PC-9 (cell line): ENCODE measurements around the gene URB1. TPM values are rescaled to one million over a fixed set of nuclear protein-coding genes. Genes with fewer than 3 reads are reported as not detected.

Experiments
- BruUV-seq: library from RNA; stranded (reverse); fragments of 400-500 nt; replicated peaks from 2 replicates; lab custom pipeline; 2021; lab: Mats Ljungman, UMichigan
- CTCF ChIA-PET: fragments of 300-600 bp; sonication (Branson Sonifier 250); formaldehyde crosslinking; loops from one replicate; lab custom pipeline; 2022; ENCODE audit warnings: antibody characterized with exemption; lab: Charles Lee
- POLR2A ChIA-PET: fragments of 300-600 bp; sonication (Branson Sonifier 250); formaldehyde crosslinking; loops from one replicate; lab custom pipeline; 2022; ENCODE audit warnings: antibody characterized with exemption; ENCODE audit not compliant: unreplicated experiment; lab: Charles Lee
- DNase-seq, 2 experiments: peaks; one replicate each; pipeline versions ENCODE4 v3.0.0 to v3.0.0-alpha.2; 2015 to 2022; ENCODE audit warnings: mixed read lengths in 1 of 2
- H2AFZ ChIP-seq: fragments of 200-600 bp; sonication (generic); 2 replicates; pipeline ENCODE4 v1.8.1; 2017; ENCODE audit warnings: antibody characterized with exemption
- H3F3A ChIP-seq: fragments of 200-600 bp; sonication (generic); 2 replicates; pipeline ENCODE4 v1.8.1; 2017; ENCODE audit warnings: antibody characterized with exemption, mild to moderate bottlenecking, low read depth; ENCODE audit not compliant: insufficient read depth
- H3K27ac ChIP-seq: fragments of 200-600 bp; sonication (generic); 2 replicates; pipeline ENCODE4 v1.6.1; 2016; ENCODE audit warnings: mixed run types
- H3K27me3 ChIP-seq: fragments of 200-600 bp; sonication (generic); 2 replicates; pipeline ENCODE4 v1.6.1; 2016; ENCODE audit warnings: low read depth, mixed run types; ENCODE audit not compliant: insufficient read depth
- H3K36me3 ChIP-seq: fragments of 200-600 bp; sonication (generic); 2 replicates; pipeline ENCODE4 v1.6.1; 2016; ENCODE audit warnings: low read depth, mixed run types
- H3K4me1 ChIP-seq: fragments of 200-600 bp; sonication (generic); replicated peaks from 2 replicates; pipeline ENCODE4 v1.6.1; 2016; ENCODE audit warnings: mixed run types; ENCODE audit not compliant: insufficient read depth
- H3K4me2 ChIP-seq: fragments of 200-600 bp; sonication (generic); 2 replicates; pipeline ENCODE4 v1.6.1; 2017; ENCODE audit warnings: mixed run types
- H3K4me3 ChIP-seq: fragments of 200-600 bp; sonication (generic); 2 replicates; pipeline ENCODE4 v1.6.1; 2016; ENCODE audit warnings: mixed run types
- H3K79me2 ChIP-seq: fragments of 200-600 bp; sonication (generic); 2 replicates; pipeline ENCODE4 v1.6.1; 2017; ENCODE audit warnings: low read depth, mixed run types
- H3K9me2 ChIP-seq: fragments of 200-600 bp; sonication (generic); 2 replicates; pipeline ENCODE4 v1.8.1; 2017; ENCODE audit warnings: mild to moderate bottlenecking; ENCODE audit not compliant: insufficient read depth
- H3K9me3 ChIP-seq: fragments of 200-600 bp; sonication (generic); 2 replicates; pipeline ENCODE4 v1.8.1; 2016; ENCODE audit warnings: low read depth; ENCODE audit not compliant: insufficient read depth
- H4K20me1 ChIP-seq: fragments of 200-600 bp; sonication (generic); 2 replicates; pipeline ENCODE4 v1.8.1; 2017; ENCODE audit not compliant: insufficient read depth
- CTCF ChIP-seq: fragments of 200-600 bp; sonication (generic); conservative IDR thresholded peaks from 2 replicates; pipeline ENCODE4 v1.6.1; 2017; ENCODE audit warnings: mixed run types, antibody characterized with exemption, mild to moderate bottlenecking, moderate library complexity
- EZH2 ChIP-seq: fragments of 200-600 bp; sonication (generic); IDR thresholded peaks from 2 replicates; pipeline ENCODE4 v1.8.0; 2017; ENCODE audit warnings: antibody characterized with exemption, low read depth
- intact Hi-C: fragments of 100-400 bp; cut with micrococcal nuclease; formaldehyde crosslinking; loops from one replicate; pipeline ENCODE4 v1.10.0; 2022; ENCODE audit not compliant: unreplicated experiment
- total RNA-seq: library from RNA; stranded (reverse); gene quantifications from 2 replicates; pipeline ENCODE4 v1.2.3, GENCODE V29; 2021

URB1 gene
- total RNA-seq, 1 experiment from 2014 or later = 11.0 TPM

- no peak overlapping the region for H3K27ac ChIP-seq
- TF ChIP-seq CTCF = no peak
- no peak overlapping the region for H3K4me3 ChIP-seq
- H3F3A ChIP-seq = peaks cover 26% of the 10 kb centered on the region
- H3K27me3 ChIP-seq = no peaks in the 10 kb centered on the region
- H3K9me3 ChIP-seq = no peaks in the 10 kb centered on the region
- no peaks in the 10 kb centered on the region for H3K79me2 ChIP-seq
- peaks cover 21% of the 10 kb centered on the region for H3K4me1 ChIP-seq
- H3K4me2 ChIP-seq = no peak overlapping the region
- no peak for DNase-seq
- no peaks in the 10 kb centered on the region for H4K20me1 ChIP-seq
- no peaks in the 10 kb centered on the region for H3K9me2 ChIP-seq
- no peak overlapping the region for H2AFZ ChIP-seq
- CTCF ChIA-PET = no interaction called here
- no TSS peak for BruUV-seq
- 0 out of 2 replicates have a peak, but pooled peaks cover 3% of the 10 kb centered on the region for H3K36me3 ChIP-seq
- intact Hi-C loops = no loop called here
- POLR2A ChIA-PET = no interaction called here
Measured at GRCh38 chr21:32352526-32352925, 40.3 kb downstream of the URB1 start.

GRCh38 chr21:32351428-32351827 lies 41.4 kb downstream of the URB1 start:
- Histone ChIP-seq H3K4me1 (peaks cover 21% of the 10 kb centered on the region), H3K27ac (peak overlapping the region; percentile 32; the same call in 1 of the 2 replicates)
- intact Hi-C loops = no loop called here

GRCh38 chr21:32350981-32351380 lies 41.8 kb downstream of the URB1 start:
- Histone ChIP-seq H3K4me3 (no peak overlapping the region), H3K27ac (peak overlapping the region; percentile 32; the same call in 1 of the 2 replicates), H3K4me2 (no peak overlapping the region), H2AFZ (no peak overlapping the region), H3K4me1 (peaks cover 21% of the 10 kb centered on the region), H3K79me2 (no peaks in the 10 kb centered on the region), H3K9me2 (no peaks in the 10 kb centered on the region), H3K27me3 (no peaks in the 10 kb centered on the region), H3K36me3 (peaks cover 5% of the 10 kb centered on the region; the same call in 1 of the 2 replicates), H3K9me3 (no peaks in the 10 kb centered on the region), H3F3A (peaks cover 26% of the 10 kb centered on the region), H4K20me1 (no peaks in the 10 kb centered on the region)
- POLR2A ChIA-PET = no interaction called here
- intact Hi-C loops = no loop called here
- BruUV-seq = no TSS peak
- no peak for DNase-seq
- TF ChIP-seq CTCF = no peak
- TF ChIP-seq EZH2 = no peak
- CTCF ChIA-PET = no interaction called here

More at GRCh38 chr21:32351428-32351827, 41.4 kb downstream of the URB1 start:
- BruUV-seq = no TSS peak
- H3K36me3 ChIP-seq = 0 out of 2 replicates have a peak, but pooled peaks cover 3% of the 10 kb centered on the region
- H3F3A ChIP-seq = peaks cover 26% of the 10 kb centered on the region
- DNase-seq = no peak
- no peaks in the 10 kb centered on the region for H4K20me1 ChIP-seq
- H3K9me3 ChIP-seq = no peaks in the 10 kb centered on the region
- TF ChIP-seq CTCF = no peak
- TF ChIP-seq EZH2 = no peak
- POLR2A ChIA-PET = no interaction called here
- no peaks in the 10 kb centered on the region for H3K79me2 ChIP-seq
- H2AFZ ChIP-seq = no peak overlapping the region
- CTCF ChIA-PET = no interaction called here
- H3K4me3 ChIP-seq = no peak overlapping the region
- no peaks in the 10 kb centered on the region for H3K9me2 ChIP-seq
- no peaks in the 10 kb centered on the region for H3K27me3 ChIP-seq
- H3K4me2 ChIP-seq = no peak overlapping the region
